NCI-H1436 treated with DMSO at 0.1 percent for 48 hours (cell line): ENCODE data around the gene KIF11.
"Not testable (repeated sequence)": the region's sequence is repeated elsewhere in the genome, so short reads cannot be mapped to it uniquely, and the experiment has no call there.

Source experiments
- DNase-seq: peaks from one replicate; lab custom pipeline; 2025; lab: John Stamatoyannopoulos, UW

Gene KIF11

DNA sequence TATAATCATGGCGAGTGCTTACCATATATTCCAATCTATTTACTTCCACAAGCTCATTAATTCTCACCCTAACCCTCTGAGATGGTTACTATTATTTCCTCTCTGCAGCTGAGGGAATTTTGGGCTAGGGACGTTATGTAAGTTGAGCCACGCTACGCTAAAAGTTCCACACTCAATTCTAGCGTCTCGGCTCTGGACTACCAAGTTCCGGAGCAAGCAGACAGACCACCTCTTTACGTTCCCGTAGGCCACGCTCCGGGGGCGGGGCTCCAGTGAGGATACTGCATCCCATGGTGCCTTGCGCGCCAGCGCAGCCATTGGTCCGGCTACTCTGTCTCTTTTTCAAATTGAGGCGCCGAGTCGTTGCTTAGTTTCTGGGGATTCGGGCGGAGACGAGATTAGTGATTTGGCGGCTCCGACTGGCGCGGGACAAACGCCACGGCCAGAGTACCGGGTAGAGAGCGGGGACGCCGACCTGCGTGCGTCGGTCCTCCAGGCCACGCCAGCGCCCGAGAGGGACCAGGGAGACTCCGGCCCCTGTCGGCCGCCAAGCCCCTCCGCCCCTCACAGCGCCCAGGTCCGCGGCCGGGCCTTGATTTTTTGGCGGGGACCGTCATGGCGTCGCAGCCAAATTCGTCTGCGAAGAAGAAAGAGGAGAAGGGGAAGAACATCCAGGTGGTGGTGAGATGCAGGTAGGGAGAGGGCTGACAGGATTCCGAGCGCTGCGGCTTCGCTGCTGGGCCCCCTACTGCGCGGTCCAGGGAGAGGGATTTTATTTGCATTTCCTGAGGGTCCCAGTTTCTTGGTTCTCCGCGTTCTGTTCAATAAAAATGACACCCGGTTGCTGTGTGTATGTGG, at the start of gene KIF11:
Gene KIF11 (plus strand): TSS at position 370 of the 858 bp plus-strand sequence. CDS start 246 bp downstream, at position 616.
- peak; percentile 93 for DNase-seq

DNA sequence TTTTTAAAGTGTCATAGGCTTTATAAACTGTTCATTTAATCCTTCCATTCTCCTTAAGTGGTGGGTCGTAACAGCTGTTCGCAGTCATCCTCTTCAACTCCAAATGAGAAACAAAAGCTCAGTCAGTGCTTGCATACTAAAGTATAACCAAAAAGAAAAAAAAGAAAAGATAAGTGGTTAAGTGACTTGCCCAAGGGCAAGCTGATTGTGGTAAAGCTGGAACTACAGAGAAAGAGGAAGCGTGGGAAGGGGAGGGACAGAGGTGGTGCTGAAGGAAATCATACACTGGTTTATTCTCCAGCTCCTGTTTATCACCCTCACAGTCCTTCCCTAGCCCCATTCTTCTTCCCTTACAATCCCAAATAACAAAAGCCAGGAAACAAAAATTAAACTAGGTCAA, 48.6 kb upstream of the KIF11 start:
- no peak for DNase-seq

DNA sequence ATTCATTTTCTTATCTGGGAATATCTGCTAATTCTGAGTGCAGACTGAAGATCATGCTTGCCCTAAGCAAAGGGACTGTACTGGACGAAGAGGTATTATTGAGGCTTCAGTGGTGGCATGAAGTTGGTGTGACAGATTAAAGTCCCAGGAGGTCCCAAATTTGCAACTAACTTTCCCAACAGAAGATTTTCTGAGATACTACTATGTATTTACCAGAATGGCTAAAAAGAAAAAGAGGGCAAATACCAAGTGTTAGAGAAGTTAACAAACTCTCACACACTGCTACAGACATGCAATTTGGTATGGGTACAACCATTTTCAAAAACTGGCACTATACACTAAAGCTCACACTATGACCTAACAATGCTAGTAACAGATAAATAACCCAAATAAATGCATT, 47.4 kb upstream of the KIF11 start:
- no peak for DNase-seq

DNA sequence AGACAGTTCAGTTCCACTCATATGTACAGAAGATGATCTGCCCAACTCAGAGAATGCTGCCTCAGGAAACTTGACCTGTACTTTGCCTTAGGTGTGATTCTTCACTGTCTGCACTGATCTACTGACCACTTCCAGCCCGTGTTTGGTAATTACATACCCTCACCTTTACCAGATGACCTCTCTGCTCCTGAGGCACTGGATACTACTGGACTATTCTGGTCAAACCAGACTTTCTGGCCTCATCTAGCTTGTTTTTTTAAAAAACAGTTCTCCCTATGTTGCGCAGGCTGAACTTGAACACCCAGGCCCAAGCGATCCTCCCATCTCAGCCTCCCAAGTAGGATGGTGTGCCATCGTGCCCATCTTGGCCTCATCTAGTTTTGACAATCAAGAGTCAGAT, 45.3 kb upstream of the KIF11 start:
- no peak for DNase-seq

DNA sequence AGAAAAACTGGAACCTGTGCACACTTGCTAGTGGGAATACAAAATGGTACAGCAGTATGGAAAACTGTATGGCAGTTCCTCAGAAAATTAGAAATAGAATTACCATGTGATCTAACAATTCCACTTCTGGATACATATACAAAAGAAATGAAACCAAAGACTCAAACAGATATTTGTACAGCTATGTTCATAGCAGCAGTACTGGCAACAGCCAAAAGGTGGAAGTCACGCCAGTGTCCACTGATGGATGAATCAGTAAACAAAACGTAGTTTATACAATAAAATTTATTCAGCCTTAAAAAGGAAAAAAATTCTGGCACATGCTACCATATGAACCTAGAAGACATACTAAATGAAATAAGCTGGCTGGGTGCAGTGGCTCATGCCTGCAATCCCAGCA, 42.0 kb upstream of the KIF11 start:
- no peak for DNase-seq

DNA sequence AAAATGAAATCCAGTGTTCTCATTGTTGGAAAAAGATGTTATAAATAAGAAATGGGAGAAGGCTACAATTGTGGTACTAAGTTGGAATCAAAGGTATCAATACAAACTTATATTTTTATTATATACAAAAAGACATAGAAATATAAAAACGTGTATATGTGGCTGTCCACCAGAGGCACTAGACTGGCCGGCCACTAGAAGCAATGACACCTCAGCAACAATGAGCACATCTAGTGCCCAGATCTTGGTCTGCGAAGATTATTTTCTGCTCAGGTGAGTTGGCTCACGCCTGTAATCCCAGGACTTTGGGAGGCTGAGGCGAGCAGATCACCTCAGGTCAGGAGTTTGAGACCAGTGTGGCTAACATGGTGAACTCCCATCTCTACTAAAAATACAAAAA, 40.6 kb upstream of the KIF11 start:
- DNase-seq, result no peak

DNA sequence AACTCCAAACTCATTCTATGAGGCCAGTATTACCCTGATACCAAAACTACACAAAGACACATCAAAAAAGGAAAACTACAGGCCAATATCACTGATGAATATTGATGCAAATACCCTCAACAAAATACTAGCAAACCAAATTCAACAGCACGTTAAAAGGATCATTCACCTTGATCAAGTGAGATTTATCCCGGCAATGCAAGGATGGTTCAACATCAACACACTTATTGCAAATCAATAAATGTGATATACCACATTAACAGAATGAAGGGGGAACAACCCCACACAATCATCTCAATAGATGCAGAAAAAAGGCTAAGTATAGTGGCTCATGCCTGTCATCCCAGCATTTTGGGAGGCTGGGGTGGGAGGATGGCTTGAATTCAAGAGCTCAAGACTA, 39.0 kb upstream of the KIF11 start:
- DNase-seq, result no peak

DNA sequence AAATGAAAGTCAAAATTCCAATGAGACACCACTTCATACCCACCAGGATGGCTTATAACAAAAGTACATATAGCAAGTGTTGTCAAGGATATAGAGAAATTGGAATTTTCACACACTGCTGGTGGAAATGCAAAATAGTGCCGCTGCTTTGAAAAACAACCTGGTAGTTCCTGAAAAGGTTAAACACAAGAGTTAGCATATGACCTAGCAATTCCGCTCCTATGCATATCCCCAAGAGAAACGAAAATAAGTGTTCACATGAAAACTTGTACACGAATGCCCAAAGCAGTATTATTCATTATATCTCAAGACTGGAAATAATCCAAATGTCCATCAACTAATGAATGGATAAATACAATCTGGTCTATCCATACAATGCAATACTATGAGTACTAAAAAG, 33.9 kb upstream of the KIF11 start:
- no peak for DNase-seq

DNA sequence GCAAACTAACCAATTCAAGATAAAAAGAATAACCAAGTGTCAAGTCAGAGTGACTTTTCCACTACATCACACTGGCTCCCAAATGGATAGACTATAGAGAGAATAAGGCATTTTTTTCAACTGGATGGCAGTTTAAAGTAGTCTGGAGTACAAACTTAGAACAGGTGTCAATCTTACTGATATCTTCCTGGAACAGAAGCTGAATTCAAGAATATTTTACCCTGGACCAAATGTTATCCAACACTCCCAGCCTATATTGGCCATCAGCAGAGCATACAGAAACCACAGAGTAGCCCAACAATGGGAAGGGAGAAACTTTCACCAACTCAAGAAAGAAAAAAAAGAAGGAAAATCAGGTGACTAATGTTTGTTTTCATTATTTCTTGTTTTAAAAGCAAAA, 30.5 kb upstream of the KIF11 start:
- no peak for DNase-seq

DNA sequence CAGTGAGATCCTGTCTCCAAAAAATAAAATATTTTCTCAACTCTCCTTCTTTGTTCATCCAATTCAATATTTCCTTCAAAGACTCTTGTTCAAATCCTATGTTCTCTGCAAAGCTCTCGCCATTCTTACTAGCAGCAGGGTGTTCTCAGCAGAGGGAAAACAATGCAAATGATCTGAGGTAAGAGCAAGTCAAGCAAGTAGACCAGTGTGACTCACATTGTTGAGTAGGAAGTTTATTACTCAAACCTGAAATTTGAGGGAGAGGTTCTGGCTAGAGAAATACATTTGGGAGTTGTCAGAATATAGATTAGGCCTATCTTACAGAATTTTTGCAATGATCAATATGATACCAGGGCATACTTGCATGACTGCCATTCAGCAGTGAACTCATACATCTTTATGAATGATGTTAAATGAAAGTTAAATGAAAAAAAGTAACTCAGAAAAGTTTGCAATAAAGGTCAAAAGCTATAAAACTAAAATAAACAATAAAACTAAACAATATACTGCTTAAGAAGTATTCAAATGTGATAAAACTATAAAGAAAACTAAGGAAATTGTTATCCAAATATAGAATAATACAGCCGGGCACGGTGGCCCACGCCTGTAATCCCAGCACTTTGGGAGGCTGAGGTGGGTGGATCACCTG, 24.9 kb upstream of the KIF11 start:
- no peak for DNase-seq

DNA sequence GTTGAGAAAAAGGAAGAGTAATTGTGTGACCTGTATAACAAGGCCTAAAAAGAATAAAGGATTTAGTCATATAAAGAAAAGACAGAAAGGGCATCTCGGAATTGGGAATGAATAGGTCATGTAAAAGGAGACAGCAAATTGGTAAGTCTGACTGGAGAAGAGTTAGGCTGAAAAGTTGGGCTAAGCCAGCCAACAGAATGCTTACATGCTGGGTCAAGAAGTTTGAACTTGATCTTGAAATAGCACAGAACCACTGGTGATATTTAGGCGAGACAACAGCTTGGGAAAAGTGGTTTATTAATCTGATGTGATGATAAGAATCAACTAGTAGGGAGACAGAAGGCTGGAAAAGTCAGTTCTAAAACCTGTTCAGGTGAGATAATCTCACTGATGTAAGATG, 23.9 kb upstream of the KIF11 start:
- no peak for DNase-seq

DNA sequence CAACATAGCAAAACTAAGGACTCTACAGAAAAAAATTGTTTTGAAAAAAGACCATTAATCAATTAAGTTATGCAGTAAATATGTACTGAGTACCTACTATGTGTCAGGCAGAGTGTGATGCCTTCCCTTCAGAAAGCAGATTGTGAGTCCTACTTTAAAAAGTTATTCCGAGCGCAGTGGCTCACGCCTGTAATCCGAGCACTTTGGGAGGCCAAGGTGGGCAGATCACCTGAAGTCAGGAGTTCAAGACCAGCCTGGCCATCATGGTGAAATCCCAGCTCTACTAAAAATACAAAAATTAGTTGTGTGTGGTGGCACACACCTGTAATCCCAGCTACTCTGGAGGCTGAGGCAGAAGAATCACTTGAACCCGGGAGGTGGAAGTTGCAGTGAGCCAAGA, 23.3 kb upstream of the KIF11 start:
- DNase-seq, result not testable (repeated sequence)

DNA sequence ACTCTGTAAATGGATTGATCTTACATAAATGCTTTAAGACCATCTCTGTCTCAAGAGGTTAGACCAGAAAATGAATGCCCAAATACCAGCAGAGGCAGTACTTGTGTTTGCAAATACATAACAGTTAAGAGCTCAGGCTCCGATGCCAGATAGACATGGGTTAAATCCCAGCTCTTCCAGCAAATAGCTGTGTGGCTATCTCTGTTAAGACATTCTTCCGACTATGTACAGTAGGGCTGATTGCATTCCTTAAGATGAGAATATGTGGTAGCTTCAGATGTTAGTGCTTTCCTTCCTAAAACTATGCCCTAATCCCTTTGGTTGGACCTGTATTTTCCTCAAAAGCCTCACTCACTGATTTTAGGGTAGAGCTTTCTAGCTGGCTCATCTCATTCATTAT, 21.3 kb upstream of the KIF11 start:
- DNase-seq, result no peak

DNA sequence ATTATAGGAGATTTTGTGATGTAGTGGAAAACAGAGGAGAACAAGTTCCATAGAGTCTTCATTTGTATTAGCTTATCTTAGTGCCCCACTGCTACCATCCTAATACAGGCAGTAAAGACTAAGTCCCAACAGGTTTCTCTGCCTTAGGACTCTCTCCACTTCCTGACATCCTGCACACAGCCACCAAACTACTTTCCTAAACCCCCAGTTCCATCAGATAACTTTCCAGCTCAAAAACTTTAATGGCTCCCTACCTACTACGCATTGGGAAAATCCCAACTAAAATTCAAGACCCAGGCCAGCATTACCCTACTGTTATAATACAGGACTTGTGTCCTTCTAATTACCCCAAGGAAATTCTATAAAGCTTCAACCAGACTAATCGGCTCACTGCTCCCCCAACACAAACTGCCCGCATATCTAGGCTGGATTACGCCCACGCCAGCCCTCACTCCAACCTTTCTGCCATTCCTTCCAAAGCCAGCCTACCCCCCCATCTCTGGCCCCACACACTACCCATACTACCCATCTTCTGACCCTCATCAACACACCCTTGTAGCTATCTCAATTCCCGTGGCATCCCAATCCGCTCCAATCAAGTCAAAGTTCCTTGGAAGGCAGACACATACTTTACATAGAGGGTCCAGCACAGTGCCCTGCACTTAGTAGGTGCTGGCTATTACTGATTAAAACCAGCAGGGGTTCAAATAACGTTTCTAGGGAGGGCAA, 20.4 kb upstream of the KIF11 start:
- no peak for DNase-seq

DNA sequence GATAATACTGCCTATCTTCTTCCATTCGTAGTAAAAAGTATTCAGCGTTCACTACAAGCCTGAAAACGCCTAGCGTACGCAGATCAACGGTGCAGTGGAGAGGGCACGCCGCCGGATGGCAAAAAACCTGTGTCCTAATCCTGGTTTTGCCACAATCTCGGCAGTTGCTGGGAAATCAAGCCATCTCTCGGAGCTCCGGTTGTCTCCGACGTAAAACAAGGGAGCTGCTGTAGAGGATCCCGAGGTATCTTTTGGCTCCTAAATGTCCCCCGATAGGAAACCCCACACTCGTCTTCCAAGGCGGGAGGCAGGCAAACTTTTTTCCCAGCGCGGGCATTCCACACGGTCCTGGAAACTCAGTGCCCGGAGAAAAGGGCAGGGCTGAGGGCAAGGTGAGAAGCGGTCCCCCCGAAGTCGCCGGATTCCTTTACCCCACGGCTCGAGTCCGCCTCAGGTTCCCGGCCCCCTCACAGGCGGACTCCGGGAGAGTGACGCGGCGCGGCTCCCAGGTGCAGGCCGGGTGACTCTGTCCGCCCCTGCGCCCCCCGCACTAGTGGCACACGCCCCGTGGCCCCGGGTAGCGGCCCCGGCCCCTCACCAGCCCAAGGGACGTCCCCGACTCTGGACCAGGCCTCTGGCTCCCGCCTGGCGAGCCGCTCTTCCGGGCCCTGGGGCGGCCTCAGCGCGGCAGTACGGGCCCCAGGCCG, 19.7 kb upstream of the KIF11 start:
- DNase-seq, result no peak

DNA sequence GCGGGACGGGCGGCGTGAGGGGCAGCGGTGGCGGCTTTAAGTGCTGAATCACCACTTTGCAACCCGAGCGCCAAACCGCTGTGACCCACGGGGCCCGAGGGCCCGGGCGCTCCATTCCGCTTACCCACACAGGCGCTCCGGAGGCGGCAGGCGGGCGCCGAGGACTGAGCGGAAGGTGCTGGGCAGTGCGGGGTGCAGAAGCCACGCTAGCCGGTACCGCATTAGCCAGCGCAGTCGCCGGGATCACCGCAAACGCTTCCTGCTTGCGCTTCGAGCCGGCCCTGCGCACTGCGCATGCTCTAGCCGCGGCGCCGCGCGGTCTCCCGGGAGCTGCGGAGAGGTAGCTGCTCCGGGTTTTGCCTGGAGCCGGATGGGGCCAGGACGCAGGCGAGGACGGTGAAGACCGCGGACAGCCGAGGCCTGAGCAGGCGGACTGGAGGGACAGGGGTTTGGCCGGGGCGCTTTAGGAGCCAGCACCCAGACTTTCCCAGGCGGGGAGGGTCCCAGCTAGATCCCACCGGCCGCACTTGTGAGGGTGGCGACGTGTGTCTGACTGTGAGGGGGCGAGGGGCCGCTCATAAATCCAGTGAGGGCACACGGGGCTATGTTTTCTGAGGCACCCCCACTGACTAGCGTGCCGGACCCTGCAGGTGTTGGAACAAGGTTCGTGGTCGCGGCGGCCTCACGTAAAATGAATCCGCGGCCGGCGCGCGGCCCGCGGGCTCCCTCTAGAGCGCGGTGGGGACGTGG, 19.0 kb upstream of the KIF11 start, which contains the start of gene IDE:
Gene IDE (minus strand): TSS at position 296 of the 750 bp plus-strand sequence. CDS start 74 bp downstream, at position 222.
- peak; percentile 50 for DNase-seq

DNA sequence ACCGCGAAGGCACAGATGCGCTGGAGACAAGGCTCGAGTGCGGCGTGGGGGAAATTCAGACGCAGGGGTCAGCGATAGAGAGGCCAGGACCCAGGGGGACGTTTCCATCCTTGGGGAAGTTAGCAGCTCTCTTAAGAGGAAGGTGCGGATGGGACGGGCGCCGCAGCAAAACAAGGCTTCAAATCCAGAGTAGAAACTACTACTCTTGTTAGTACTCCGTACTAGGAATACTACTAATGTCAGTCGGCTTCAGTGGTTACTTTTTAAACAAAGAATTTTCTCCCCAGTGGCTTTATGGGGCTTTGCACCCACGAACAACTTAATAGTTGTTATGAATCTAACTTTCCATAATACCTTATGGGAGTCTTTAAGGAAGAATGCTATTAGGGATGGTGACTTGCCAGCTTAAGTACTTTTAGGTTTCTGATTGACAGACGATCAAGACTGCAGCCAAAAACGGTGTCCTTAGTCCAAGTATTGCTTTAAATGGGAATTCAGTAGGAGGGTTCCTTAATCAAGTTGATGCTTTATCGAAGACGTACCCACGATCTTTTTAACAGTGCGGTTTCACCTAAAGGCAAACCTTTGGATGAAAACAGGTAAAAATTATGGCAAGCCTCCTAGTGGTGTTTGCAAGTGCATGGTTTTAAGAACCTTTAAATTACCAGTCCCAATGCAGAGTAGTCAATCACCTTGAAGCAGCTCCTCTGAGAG, 18.2 kb upstream of the KIF11 start:
- DNase-seq, result no peak

DNA sequence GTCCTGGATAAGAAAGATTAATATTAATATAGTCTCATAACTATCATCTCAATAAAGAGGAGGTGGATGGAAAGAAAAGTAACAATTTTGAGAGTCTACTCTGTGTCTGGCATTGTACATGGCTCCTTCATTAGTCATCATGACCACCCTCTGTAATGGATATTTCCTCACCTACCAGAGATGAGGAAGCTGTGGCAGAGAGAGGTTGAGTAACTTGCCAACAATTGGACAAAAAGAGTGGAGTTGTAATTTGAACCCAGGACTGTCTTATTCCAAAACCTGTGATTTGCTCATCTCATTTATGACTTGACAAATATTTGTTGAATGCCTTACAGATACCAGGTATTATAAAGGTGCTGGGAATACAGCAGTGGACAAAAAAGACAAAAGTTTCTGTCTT, 17.0 kb upstream of the KIF11 start:
- DNase-seq, result no peak

DNA sequence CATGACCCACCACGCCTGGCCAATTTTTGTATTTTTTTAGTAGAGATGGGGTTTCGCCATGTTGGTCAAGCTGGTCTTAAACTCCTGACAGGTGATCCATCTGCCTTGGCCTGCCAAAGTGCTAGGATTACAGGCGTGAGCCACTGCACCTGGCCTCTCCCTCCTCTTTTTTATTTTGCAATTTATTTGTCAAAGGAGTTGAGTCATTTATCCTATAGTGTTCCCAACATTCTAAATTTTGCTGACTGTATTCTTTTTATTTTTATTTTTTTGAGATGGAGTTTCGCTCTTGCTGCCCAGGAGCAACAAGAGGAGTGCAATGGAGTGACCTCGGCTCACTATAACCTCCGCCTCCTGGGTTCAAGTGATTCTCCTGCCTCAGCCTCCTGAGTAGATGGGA, 10.6 kb upstream of the KIF11 start:
- DNase-seq, result not testable (repeated sequence)

DNA sequence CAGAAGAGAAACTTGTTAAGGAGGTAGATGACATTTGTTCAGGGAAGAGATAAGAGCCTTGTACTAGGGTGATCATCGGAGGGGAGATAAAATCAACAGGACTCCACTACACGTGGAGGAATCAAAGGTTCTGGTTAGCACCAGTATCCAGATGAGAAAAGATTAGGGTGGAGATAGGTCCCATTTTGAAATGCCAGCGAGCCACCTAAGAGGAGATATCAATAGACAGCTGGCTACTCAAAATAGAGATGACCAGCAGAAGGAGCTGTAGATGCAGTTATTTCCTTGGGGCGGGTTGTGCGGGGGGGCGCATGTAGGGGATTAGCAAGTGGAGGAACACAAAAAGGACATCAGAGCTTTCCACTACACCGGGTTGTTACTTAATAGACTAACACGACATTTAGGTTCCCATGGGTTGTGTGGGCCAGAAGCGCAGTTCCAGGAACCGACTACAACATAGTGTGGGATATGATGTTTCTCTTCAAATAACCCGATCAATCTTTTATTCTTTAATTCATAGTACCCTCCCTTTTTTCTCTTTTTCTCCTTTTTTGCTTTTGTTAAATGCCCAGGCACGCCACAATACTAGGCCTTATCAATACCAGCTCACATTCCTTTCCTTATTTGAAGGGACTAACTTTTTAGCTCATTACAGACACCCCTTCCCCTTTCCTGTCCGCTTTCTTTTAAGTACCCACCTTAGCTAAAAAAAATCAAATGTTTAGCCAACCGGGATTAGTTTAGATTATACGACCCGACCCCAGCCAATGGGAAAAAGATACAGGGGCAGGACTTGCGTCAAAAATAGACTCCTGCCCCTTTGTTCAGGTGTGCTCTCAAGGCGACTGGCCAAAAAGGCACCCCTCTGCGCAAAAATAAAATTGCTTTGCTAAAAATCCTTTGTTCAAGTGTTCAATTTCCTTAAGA, 2.0 kb upstream of the KIF11 start:
- no peak for DNase-seq
